Measurements from ENCODE around the gene AHI1. TPM values are rescaled to one million over a fixed set of nuclear protein-coding genes. Genes with fewer than 3 reads are reported as not detected.

Gene AHI1
- total and polyA plus RNA-seq, 2 of the 13 experiments (the other 11 are each of a cell fraction or from before 2014, with no cell fraction given) = 7.2 to 18.6 TPM

GRCh38 chr6:135458051-135458450 lies 39.5 kb downstream of the AHI1 start:
- no peaks in the 10 kb centered on the region for H4K20me1 ChIP-seq (ENCODE audit: insufficient read depth, low read length)
- in situ Hi-C loops (cut with HindIII; ENCODE audit: extremely low pct_ligation_motif_present, low pct_unique_long_range_greater_than_20kb) (no loop called here), intact Hi-C loops (cut with micrococcal nuclease; ENCODE audit: unreplicated experiment) (no loop called here)
- ATAC-seq (no peak), FAIRE-seq (no peak), DNase-seq (ENCODE audit: low spot score) (no peak)
- H3K9ac ChIP-seq (ENCODE audit: insufficient read depth, low read depth, low read length) = no peak overlapping the region
- no peak overlapping the region for H3K27ac ChIP-seq (ENCODE audit: extremely low read length, insufficient read depth, low read length)
- H2AFZ ChIP-seq (ENCODE audit: low read length) = no peak overlapping the region
- TF ChIP-seq HOXA3 (CRISPR knock-in tag; IDR thresholded peaks at IDR 0.05) = no peak
- H3K36me3 ChIP-seq (replicated peaks in 1 of 2; ENCODE audit: control insufficient read depth in 1 of 2, insufficient read depth in 2 of 2, low read length in 2 of 2) = peaks cover 0 to 4% of the 10 kb centered on the region in 2 experiments; a peak in 1 of 5 replicates
- H3K4me3 ChIP-seq (replicated peaks in 1 of 3; ENCODE audit: insufficient read depth in 1 of 3, low read depth in 2 of 3, low read length in 3 of 3) = no peak overlapping the region
- ChIA-PET CTCF (ENCODE audit: low intra/inter-chr PET ratio, low total read pairs) (no interaction called here), POLR2A (interaction anchor here (1.8 kb wide), 1 partner anchor 832 kb away, joined by 4 read pairs; the partner anchor contains the start of gene BCLAF1)
- H3K27me3 ChIP-seq (ENCODE audit: control insufficient read depth in 1 of 2, insufficient read depth in 2 of 2, low read length in 2 of 2) = no peaks in the 10 kb centered on the region
- H3K4me2 ChIP-seq (ENCODE audit: low read depth, low read length) = no peak overlapping the region
- no TSS peak for BruUV-seq (replicated peaks)
- no peaks in the 10 kb centered on the region for H3K4me1 ChIP-seq (ENCODE audit: insufficient read depth, low read length)
- no peaks in the 10 kb centered on the region for H3K9me3 ChIP-seq (ENCODE audit: low read length)
- no peaks in the 10 kb centered on the region for H3K79me2 ChIP-seq (ENCODE audit: insufficient read depth, low read length)

- FAIRE-seq (peak; percentile 48), ATAC-seq (no peak), DNase-seq (ENCODE audit: low spot score) (peak; percentile 32)
- no peaks in the 10 kb centered on the region for H3K4me1 ChIP-seq (ENCODE audit: insufficient read depth, low read length)
- H3K4me3 ChIP-seq (replicated peaks in 1 of 3; ENCODE audit: insufficient read depth in 1 of 3, low read depth in 2 of 3, low read length in 3 of 3) = no peak overlapping the region
- H3K79me2 ChIP-seq (ENCODE audit: insufficient read depth, low read length) = no peaks in the 10 kb centered on the region
- ChIA-PET CTCF (ENCODE audit: low intra/inter-chr PET ratio, low total read pairs) (interaction anchor here (1.2 to 3.2 kb wide), 4 partner anchors 84 to 775 kb away, joined by 4 to 16 read pairs (median 10); no protein-coding TSS in a partner anchor), POLR2A (no interaction called here)
- H3K4me2 ChIP-seq (ENCODE audit: low read depth, low read length) = no peak overlapping the region
- 4% methylated on average over 2 of the region's 2 CpGs for WGBS (ENCODE audit: low lambda C conversion rate)
- no peaks in the 10 kb centered on the region; a peak in 1 of 5 replicates for H3K36me3 ChIP-seq (replicated peaks in 1 of 2; ENCODE audit: control insufficient read depth in 1 of 2, insufficient read depth in 2 of 2, low read length in 2 of 2)
- H3K27ac ChIP-seq (ENCODE audit: extremely low read length, insufficient read depth, low read length) = no peak overlapping the region
- no peaks in the 10 kb centered on the region for H4K20me1 ChIP-seq (ENCODE audit: insufficient read depth, low read length)
- no peak overlapping the region for H3K9ac ChIP-seq (ENCODE audit: insufficient read depth, low read depth, low read length)
- H3K9me3 ChIP-seq (ENCODE audit: low read length) = no peaks in the 10 kb centered on the region
- no peaks in the 10 kb centered on the region for H3K27me3 ChIP-seq (ENCODE audit: control insufficient read depth in 1 of 2, insufficient read depth in 2 of 2, low read length in 2 of 2)
- TF ChIP-seq, protein P1, sequence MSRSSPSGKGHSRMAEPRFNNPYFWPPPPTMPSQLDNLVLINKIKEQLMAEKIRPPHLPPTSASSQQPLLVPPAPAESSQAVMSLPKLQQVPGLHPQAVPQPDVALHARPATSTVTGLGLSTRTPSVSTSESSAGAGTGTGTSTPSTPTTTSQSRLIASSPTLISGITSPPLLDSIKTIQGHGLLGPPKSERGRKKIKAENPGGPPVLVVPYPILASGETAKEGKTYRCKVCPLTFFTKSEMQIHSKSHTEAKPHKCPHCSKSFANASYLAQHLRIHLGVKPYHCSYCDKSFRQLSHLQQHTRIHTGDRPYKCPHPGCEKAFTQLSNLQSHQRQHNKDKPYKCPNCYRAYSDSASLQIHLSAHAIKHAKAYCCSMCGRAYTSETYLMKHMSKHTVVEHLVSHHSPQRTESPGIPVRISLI (CRISPR knock-in tag; IDR thresholded peaks at IDR 0.05; ENCODE audit: borderline replicate concordance) = peak; percentile 92
- peak; percentile 62 for TF ChIP-seq SMC3 (IDR thresholded peaks at IDR 0.05; ENCODE audit: low read length)
- peak; percentile 64 for TF ChIP-seq STAG1 (CRISPR knock-in tag; IDR thresholded peaks at IDR 0.05)
- no peak for TF ChIP-seq ARNTL (CRISPR knock-in tag; IDR thresholded peaks at IDR 0.05)
- TF ChIP-seq, protein P2, sequence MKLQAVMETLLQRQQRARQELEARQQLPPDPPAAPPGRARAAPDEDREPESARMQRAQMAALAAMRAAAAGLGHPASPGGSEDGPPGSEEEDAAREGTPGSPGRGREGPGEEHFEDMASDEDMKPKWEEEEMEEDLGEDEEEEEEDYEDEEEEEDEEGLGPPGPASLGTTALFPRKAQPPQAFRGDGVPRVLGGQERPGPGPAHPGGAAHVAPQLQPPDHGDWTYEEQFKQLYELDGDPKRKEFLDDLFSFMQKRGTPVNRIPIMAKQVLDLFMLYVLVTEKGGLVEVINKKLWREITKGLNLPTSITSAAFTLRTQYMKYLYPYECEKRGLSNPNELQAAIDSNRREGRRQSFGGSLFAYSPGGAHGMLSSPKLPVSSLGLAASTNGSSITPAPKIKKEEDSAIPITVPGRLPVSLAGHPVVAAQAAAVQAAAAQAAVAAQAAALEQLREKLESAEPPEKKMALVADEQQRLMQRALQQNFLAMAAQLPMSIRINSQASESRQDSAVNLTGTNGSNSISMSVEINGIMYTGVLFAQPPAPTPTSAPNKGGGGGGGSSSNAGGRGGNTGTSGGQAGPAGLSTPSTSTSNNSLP (IDR thresholded peaks at IDR 0.05; ENCODE audit: low read depth, low read length) = peak; percentile 99
- TF ChIP-seq ZBTB1 (CRISPR knock-in tag; IDR thresholded peaks at IDR 0.05; ENCODE audit: borderline replicate concordance) = no peak
- TF ChIP-seq, protein P3, sequence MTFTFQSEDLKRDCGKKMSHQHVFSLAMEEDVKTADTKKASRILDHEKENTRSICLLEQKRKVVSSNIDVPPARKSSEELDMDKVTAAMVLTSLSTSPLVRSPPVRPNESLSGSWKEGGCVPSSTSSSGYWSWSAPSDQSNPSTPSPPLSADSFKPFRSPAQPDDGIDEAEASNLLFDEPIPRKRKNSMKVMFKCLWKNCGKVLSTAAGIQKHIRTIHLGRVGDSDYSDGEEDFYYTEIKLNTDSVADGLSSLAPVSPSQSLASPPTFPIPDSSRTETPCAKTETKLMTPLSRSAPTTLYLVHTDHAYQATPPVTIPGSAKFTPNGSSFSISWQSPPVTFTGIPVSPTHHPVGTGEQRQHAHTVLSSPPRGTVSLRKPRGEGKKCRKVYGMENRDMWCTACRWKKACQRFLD (CRISPR knock-in tag; IDR thresholded peaks at IDR 0.05; ENCODE audit: borderline replicate concordance) = no peak
- TF ChIP-seq, protein P4, sequence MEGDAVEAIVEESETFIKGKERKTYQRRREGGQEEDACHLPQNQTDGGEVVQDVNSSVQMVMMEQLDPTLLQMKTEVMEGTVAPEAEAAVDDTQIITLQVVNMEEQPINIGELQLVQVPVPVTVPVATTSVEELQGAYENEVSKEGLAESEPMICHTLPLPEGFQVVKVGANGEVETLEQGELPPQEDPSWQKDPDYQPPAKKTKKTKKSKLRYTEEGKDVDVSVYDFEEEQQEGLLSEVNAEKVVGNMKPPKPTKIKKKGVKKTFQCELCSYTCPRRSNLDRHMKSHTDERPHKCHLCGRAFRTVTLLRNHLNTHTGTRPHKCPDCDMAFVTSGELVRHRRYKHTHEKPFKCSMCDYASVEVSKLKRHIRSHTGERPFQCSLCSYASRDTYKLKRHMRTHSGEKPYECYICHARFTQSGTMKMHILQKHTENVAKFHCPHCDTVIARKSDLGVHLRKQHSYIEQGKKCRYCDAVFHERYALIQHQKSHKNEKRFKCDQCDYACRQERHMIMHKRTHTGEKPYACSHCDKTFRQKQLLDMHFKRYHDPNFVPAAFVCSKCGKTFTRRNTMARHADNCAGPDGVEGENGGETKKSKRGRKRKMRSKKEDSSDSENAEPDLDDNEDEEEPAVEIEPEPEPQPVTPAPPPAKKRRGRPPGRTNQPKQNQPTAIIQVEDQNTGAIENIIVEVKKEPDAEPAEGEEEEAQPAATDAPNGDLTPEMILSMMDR (CRISPR knock-in tag; IDR thresholded peaks at IDR 0.05) = peak; percentile 59
- TF ChIP-seq MAFK (conservative IDR thresholded peaks at IDR 0.05 in 1 of 2, IDR thresholded peaks at IDR 0.05 in 1 of 2; ENCODE audit: low read length in 2 of 2) = peak in 1 of 2 experiments; percentile 8; a peak in 1 of 4 replicates
- in situ Hi-C loops (cut with HindIII; ENCODE audit: extremely low pct_ligation_motif_present, low pct_unique_long_range_greater_than_20kb) (loop anchor here (5.0 kb wide), 1 partner anchor 776 kb away; no protein-coding TSS in a partner anchor), intact Hi-C loops (cut with micrococcal nuclease; ENCODE audit: unreplicated experiment) (loop anchor here (1.0 to 5.0 kb wide), 6 partner anchors 46 to 866 kb away; partner anchors contain the start of gene AHI1)
- no peak overlapping the region for H2AFZ ChIP-seq (ENCODE audit: low read length)
- BruUV-seq (replicated peaks) = no TSS peak
These were observed 45.8 kb downstream of the AHI1 start for GRCh38 chr6:135451617-135452190.
